ENCODE measurements around the gene TUNAR.

Gene TUNAR

DNA sequence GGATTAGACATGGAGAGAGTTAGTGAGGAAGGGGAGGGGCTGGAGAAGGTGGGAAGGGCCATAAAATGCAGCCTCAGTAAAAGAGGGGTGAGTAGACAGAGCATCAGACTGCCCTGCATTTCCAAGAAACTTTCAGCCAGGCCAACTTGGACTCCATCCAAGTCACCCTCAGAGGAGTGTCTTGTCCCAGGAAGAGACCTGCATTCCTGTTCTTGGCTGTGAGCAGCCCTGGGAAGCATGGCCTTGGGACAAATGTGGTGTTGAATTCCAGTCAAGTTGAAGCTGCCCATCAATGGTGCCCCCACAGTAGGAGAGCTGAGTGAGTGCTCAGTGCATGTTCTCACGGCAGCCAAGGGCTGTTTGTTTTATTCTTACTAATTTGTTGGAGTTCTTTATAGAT is 35.0 kb upstream of the TUNAR start:
- TF ChIP-seq, protein P1, sequence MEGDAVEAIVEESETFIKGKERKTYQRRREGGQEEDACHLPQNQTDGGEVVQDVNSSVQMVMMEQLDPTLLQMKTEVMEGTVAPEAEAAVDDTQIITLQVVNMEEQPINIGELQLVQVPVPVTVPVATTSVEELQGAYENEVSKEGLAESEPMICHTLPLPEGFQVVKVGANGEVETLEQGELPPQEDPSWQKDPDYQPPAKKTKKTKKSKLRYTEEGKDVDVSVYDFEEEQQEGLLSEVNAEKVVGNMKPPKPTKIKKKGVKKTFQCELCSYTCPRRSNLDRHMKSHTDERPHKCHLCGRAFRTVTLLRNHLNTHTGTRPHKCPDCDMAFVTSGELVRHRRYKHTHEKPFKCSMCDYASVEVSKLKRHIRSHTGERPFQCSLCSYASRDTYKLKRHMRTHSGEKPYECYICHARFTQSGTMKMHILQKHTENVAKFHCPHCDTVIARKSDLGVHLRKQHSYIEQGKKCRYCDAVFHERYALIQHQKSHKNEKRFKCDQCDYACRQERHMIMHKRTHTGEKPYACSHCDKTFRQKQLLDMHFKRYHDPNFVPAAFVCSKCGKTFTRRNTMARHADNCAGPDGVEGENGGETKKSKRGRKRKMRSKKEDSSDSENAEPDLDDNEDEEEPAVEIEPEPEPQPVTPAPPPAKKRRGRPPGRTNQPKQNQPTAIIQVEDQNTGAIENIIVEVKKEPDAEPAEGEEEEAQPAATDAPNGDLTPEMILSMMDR (IDR thresholded peaks at IDR 0.05; ENCODE audit: low read depth, low read length) = no peak
- in situ Hi-C loops (cut with HindIII; ENCODE audit: low sequenced_read_pairs) = no loop called here
- H3K4me3 ChIP-seq (ENCODE audit: low read depth, low read length) = no peak overlapping the region
- no peak for DNase-seq (ENCODE audit: low read depth, low spot score)

DNA sequence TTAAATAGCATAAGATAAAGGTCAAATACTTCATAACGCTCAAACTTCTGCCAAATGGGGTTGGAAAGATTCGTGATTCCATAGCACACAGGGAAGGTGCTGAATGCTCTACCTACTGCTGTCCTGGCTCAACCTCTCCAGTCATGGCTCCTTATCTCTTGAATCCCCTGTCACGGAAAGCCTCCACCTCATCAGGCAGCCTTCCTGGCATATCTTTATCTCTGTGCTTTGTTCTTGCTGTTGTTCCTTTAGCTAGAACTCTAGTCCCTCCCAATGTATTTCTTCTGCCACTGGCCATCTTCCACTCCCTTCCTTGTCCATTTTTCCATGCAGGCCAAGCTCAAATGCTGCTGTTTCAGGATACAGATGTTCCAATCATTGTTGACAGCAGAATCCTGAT is 26.9 kb upstream of the TUNAR start:
- H3K4me3 ChIP-seq (ENCODE audit: low read depth, low read length) = no peak overlapping the region
- TF ChIP-seq, protein P1 (IDR thresholded peaks at IDR 0.05; ENCODE audit: low read depth, low read length) = no peak
- in situ Hi-C loops (cut with HindIII; ENCODE audit: low sequenced_read_pairs) = no loop called here
- DNase-seq (ENCODE audit: low read depth, low spot score) = no peak

DNA sequence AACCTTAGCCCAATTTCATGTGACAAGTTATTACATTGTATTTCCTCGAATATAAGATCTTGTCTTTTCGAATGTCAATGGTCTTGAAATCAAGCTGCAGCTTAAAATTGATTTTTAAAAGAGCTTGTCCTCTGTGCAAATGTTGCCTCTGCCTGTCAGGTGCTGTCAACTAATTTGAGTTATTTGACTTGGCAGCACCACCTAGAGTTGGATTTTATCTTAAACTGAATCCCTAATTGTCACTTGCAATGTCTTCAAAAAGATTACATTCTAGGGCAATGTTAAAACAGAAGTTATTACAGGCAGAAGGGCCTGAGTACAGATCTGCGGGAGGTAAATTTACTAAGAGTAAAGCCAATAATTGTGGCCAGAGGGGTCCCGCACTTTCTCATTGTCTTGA is 26.2 kb upstream of the TUNAR start:
- TF ChIP-seq, protein P1 (IDR thresholded peaks at IDR 0.05; ENCODE audit: low read depth, low read length) = no peak
- no peak overlapping the region for H3K4me3 ChIP-seq (ENCODE audit: low read depth, low read length)
- no peak for DNase-seq (ENCODE audit: low read depth, low spot score)
- in situ Hi-C loops (cut with HindIII; ENCODE audit: low sequenced_read_pairs) = no loop called here

DNA sequence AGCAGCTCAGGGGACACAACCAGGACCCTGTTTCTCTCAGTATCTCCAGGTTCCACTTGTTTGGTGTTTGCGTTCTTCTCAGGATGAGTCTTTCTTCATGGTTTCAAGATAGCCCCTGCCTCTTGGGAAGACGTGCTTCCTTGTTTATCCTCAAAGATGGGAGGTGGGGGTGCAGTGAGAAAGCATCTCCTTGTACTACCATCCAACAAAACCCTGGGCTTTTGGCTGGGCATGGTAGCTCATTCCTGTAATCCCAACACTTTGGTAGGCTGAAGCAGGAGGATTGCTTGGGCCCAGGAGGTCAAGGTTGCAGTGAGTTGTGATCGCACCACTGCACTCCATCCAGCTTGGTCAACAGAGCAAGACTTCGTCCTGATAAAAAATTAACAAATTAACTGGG is 21.0 kb upstream of the TUNAR start:
- no peak overlapping the region for H3K4me3 ChIP-seq (ENCODE audit: low read depth, low read length)
- in situ Hi-C loops (cut with HindIII; ENCODE audit: low sequenced_read_pairs) = no loop called here
- DNase-seq (ENCODE audit: low read depth, low spot score) = no peak
- TF ChIP-seq, protein P1 (IDR thresholded peaks at IDR 0.05; ENCODE audit: low read depth, low read length) = no peak

DNA sequence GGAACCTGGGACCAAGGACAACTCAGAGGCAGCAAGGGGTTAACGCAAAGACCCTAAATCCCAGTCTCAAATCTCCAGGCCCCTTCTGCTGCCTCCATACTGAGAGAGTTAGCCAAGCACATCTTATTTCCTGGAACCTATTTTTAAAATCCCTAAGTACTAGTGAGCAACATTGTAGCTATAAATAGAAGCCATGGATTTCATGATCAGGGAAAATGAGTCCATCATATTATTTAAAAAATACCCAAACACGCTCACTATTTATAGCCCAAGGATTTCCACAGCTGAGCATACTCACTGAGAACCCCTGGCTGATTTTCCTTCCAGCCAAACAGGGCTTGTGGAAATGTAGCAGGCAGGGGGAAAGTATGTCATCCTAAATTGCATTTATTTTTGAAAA is 19.4 kb upstream of the TUNAR start:
- TF ChIP-seq, protein P1 (IDR thresholded peaks at IDR 0.05; ENCODE audit: low read depth, low read length) = no peak
- no peak for DNase-seq (ENCODE audit: low read depth, low spot score)
- no peak overlapping the region for H3K4me3 ChIP-seq (ENCODE audit: low read depth, low read length)
- in situ Hi-C loops (cut with HindIII; ENCODE audit: low sequenced_read_pairs) = no loop called here

DNA sequence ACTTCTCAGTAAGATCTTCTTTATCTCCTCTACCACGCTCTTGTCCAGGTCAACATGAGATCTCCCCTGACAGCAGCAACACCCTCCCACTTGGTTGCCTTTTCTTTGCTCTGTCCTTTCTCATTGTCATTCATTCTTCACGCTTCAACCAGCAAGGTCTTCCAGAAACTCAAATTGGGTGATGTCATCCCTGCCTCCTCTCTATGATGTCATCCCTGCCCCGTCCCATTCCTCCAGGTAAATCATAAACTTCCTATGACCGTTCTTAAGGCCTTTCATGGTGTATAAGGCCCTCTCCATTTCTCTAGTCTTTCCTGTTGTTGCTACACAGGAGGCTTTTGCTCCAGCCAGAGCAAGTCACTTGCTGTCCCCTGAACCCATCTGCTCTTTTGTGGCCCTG is 17.7 kb upstream of the TUNAR start:
- H3K4me3 ChIP-seq (ENCODE audit: low read depth, low read length) = no peak overlapping the region
- DNase-seq (ENCODE audit: low read depth, low spot score) = no peak
- TF ChIP-seq, protein P1 (IDR thresholded peaks at IDR 0.05; ENCODE audit: low read depth, low read length) = no peak
- in situ Hi-C loops (cut with HindIII; ENCODE audit: low sequenced_read_pairs) = no loop called here

DNA sequence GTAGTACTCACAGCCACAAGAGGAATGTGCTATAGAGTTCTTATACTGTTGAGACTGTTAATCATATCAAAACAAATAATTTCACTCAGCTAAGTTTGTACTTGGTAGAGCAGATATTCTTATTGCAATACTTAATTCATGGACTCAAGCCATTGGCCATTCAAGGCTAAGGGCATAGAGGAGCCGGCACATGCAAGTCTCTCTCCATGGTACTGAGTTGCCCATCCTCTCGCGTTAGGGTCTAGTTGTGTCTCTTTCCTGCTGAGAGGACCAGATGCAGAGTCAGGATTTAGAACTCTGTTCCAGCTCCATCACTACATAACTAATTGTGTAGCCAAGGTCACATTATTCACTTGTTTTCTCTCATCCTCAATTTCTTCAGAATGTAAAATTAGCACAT is 14.4 kb upstream of the TUNAR start:
- H3K4me3 ChIP-seq (ENCODE audit: low read depth, low read length) = no peak overlapping the region
- no peak for DNase-seq (ENCODE audit: low read depth, low spot score)
- TF ChIP-seq, protein P1 (IDR thresholded peaks at IDR 0.05; ENCODE audit: low read depth, low read length) = no peak
- in situ Hi-C loops (cut with HindIII; ENCODE audit: low sequenced_read_pairs) = no loop called here

Data from astrocyte of the spinal cord (primary cell).